ENCODE data around the gene PPM1B.
A peak's percentile ranks its signal among the peaks of the same experiment; 100 is the strongest.

Gene PPM1B

GRCh38 chr2:44187251-44187650 is 18.6 kb downstream of the PPM1B start (continued):
- TF ChIP-seq ZNF645 (tag by site-specific recombination; IDR thresholded peaks at IDR 0.05) (no peak), ZSCAN30 (tag by site-specific recombination; IDR thresholded peaks at IDR 0.05) (no peak)

- Histone ChIP-seq H3K4me3 (ENCODE audit: low read depth, low read length) (no peak overlapping the region), H3K27ac (ENCODE audit: extremely low read depth, low read depth, low read length) (no peak overlapping the region), H3K9me3 (ENCODE audit: control insufficient read depth, insufficient read depth, low read depth, low read length) (no peaks in the 10 kb centered on the region), H3K36me3 (ENCODE audit: control insufficient read depth in 2 of 2, insufficient read depth in 1 of 2, low read length in 2 of 2) (no peaks in the 10 kb centered on the region; a peak in 1 of 3 replicates), H3K4me1 (ENCODE audit: control insufficient read depth, insufficient read depth, low read length) (peaks cover 4% of the 10 kb centered on the region; the same call in 1 of the 2 replicates)
- CTCF ChIA-PET = interaction anchor here (0.6 kb wide), 1 partner anchor 1294 kb away, joined by 3 read pairs; no protein-coding TSS in a partner anchor
- POLR2A ChIA-PET = no interaction called here
- TF ChIP-seq ZNF280C (tag by site-specific recombination; IDR thresholded peaks at IDR 0.05) = no peak
- TF ChIP-seq ATF2 (tag by site-specific recombination; IDR thresholded peaks at IDR 0.05; ENCODE audit: low read depth) = no peak
- TF ChIP-seq ZNF366 (tag by site-specific recombination; conservative IDR thresholded peaks at IDR 0.05) = 0 out of 2 replicates have a peak, but pooled peaks have one; percentile 26
- TF ChIP-seq ZNF174 (tag by site-specific recombination; IDR thresholded peaks at IDR 0.05) = no peak
- no peak for TF ChIP-seq ZNF639 (tag by site-specific recombination; IDR thresholded peaks at IDR 0.05)
- no peak for TF ChIP-seq ZNF341 (tag by site-specific recombination; IDR thresholded peaks at IDR 0.05; ENCODE audit: low read depth)
Observed at GRCh38 chr2:44188696-44189095, 20.0 kb downstream of the PPM1B start.

GRCh38 chr2:44189104-44189503 is 20.4 kb downstream of the PPM1B start:
- Histone ChIP-seq H3K36me3 (ENCODE audit: control insufficient read depth in 2 of 2, insufficient read depth in 1 of 2, low read length in 2 of 2) (no peaks in the 10 kb centered on the region; a peak in 1 of 3 replicates), H3K27ac (ENCODE audit: extremely low read depth, low read depth, low read length) (no peak overlapping the region), H3K4me1 (ENCODE audit: control insufficient read depth, insufficient read depth, low read length) (peaks cover 4% of the 10 kb centered on the region; the same call in 1 of the 2 replicates), H3K4me3 (ENCODE audit: low read depth, low read length) (no peak overlapping the region), H3K9me3 (ENCODE audit: control insufficient read depth, insufficient read depth, low read depth, low read length) (no peaks in the 10 kb centered on the region)
- ChIA-PET CTCF (interaction anchor here (0.6 kb wide), 1 partner anchor 1294 kb away, joined by 3 read pairs; no protein-coding TSS in a partner anchor), POLR2A (no interaction called here)
- TF ChIP-seq TSHZ1 (tag by site-specific recombination; IDR thresholded peaks at IDR 0.05; ENCODE audit: borderline replicate concordance) = no peak
- no peak for TF ChIP-seq AEBP2 (tag by site-specific recombination; IDR thresholded peaks at IDR 0.05; ENCODE audit: borderline replicate concordance)
- no peak for TF ChIP-seq ZNF280C (tag by site-specific recombination; IDR thresholded peaks at IDR 0.05)
